ENCODE results near the gene C2CD2.

- TF ChIP-seq CTCF (conservative IDR thresholded peaks at IDR 0.05 in 1 of 2, IDR thresholded peaks at IDR 0.05 in 1 of 2; ENCODE audit: low read depth in 1 of 2, low read length in 2 of 2) (no peak), EZH2 (IDR thresholded peaks at IDR 0.05; ENCODE audit: low read length, missing control alignments) (no peak)
Observed at GRCh38 chr21:41892726-41893125, 61.1 kb downstream of the C2CD2 start.
